Pancreas (tissue), 10 donors: ENCODE results near the gene ZNF649. TPM values are rescaled to one million over a fixed set of nuclear protein-coding genes. Genes with fewer than 3 reads are reported as not detected.
"Not testable (repeated sequence)": the region's sequence is repeated elsewhere in the genome, so short reads cannot be mapped to it uniquely, and the experiment has no call there.

Source experiments
- ATAC-seq, 4 donors: fragments of 200-7000 bp; cut with Tn5 transposase; one replicate each; pipeline versions ENCODE4 v1.8.0 to v1.9.1; 2020; ENCODE audit warnings: mild to moderate bottlenecking in 4 of 4, moderate library complexity in 4 of 4
- DNase-seq, 6 donors: peaks; one replicate each; pipeline ENCODE4 v3.0.0-alpha.2; 2020
- FAIRE-seq: peaks from 2 replicates; lab custom pipeline; 2012; peaks lifted over from hg19 to GRCh38; lab: Jason Lieb, UNC
- H3K27ac ChIP-seq, 4 donors: fragments of 200-600 bp; sonication (generic); 1 replicate in 3 of 4; 2 replicates in 1 of 4; pipeline versions ENCODE4 v1.5.0 to v1.8.0; 2020
- H3K27me3 ChIP-seq, 4 donors: fragments of 200-600 bp; one replicate each; pipeline ENCODE4 v1.8.0; 2021
- H3K36me3 ChIP-seq, 3 donors: fragments of 200-600 bp; sonication (generic) in 1 of 3; one replicate each; pipeline versions ENCODE4 v1.5.0 to v1.8.0; 2020 to 2021
- H3K4me1 ChIP-seq, 3 donors: fragments of 200-600 bp; one replicate each; pipeline ENCODE4 v1.8.0; 2021
- H3K4me3 ChIP-seq, 4 donors: fragments of 200-600 bp; sonication (generic) in 2 of 4; one replicate each; pipeline versions ENCODE4 v1.5.0 to v1.8.0; 2020 to 2021
- H3K9me3 ChIP-seq, 4 donors: fragments of 200-600 bp; one replicate each; pipeline ENCODE4 v1.8.0; 2021
- WGBS, 2 donors: extraction: QIAGEN DNeasy Blood & Tissue Kit; methylation state at CpG; one replicate each; pipeline ENCODE4 v1.1.7; 2013; 5-methylcytosine and 5-hydroxymethylcytosine counted together
- intact Hi-C, 3 donors: fragments of 100-400 bp; cut with DNase I; formaldehyde crosslinking; loops; one replicate each; pipeline versions ENCODE4 v1.11.1 to v1.14.2; 2022
- polyA plus RNA-seq, 2 donors: library from polyadenylated mRNA; stranded (reverse); fragments of 200-250 nt; gene quantifications; one replicate each; pipeline ENCODE4 v1.2.3, GENCODE V29; 2013
- total RNA-seq, 6 donors: library from RNA; stranded (reverse); fragmentation: NEBNext Ultra II Directional in 4 of 6; extraction: Animal tissue kit (Norgen Biotek cat#: 25700) in 4 of 6; gene quantifications; one replicate each; pipeline versions ENCODE4 v1.2.1 to v1.2.4, GENCODE V29; 2021 to 2023
- TF ChIP-seq, protein P1 (sequence below), 4 donors: fragments of 200-600 bp; sonication (generic) in 3 of 4; IDR thresholded peaks; one replicate each; pipeline versions ENCODE4 v1.5.0 to v1.8.0; 2021; ENCODE audit warnings: antibody characterized with exemption in 4 of 4
- donor health status: healthy with polysubstance abuse.
- donor health status: DM: no; HTN: no; CAD: no; lungs with moderate emphysema.
- donor health status: DM: no; HTN: no; CAD: no.
- donor health status: control.
- donor health status: control.
- donor health status: Bipolar disorder and iron deficiency.
- donor health status: DM: yes; HTN: yes; CAD: no.
- donor health status: DM: no; HTN: no; CAD: no.
- donor health status: DM: no; HTN: no; CAD: no.
- donor health status: DM: yes; HTN: yes; CAD: no.

ZNF649 gene
- total and polyA plus RNA-seq, 8 donors: 1.9 to 7.7 (median 4.4) TPM

DNA sequence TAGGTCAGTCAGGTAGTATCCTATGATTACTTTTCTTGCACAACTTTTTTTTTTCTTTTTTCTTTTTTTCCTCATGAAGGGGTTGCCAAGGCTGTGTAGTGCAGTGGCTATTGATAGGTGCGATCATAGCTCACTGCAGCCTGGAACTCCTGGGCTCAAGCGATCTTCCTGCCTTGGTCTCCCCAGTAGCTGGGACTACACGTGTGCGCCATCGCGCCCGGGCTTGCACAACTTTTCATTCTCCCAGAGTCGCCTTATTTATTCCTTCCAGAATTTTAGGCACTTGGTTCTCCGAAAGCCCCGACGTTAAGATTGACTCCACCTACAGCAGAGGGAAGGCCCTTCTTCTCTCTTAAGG is 21.6 kb upstream of the ZNF649 start:
- ATAC-seq (peak in 2 of 4 donors; percentile 2 to 6), FAIRE-seq (no peak), DNase-seq (no peak)
- Histone ChIP-seq H3K36me3 (peaks cover 0 to 14% (median 0%) of the 10 kb centered on the region in 3 donors), H3K9me3 (no peaks in the 10 kb centered on the region), H3K4me1 (peaks cover 0 to 4% (median 0%) of the 10 kb centered on the region in 3 donors), H3K27me3 (no peaks in the 10 kb centered on the region), H3K4me3 (peak overlapping the region; percentile 49 to 92 (median 74)), H3K27ac (peak overlapping the region; percentile 70 to 93 (median 86))
- 14 to 17% methylated on average over 11 of the region's 11 CpGs for WGBS, 2 donors
- TF ChIP-seq, protein P1, sequence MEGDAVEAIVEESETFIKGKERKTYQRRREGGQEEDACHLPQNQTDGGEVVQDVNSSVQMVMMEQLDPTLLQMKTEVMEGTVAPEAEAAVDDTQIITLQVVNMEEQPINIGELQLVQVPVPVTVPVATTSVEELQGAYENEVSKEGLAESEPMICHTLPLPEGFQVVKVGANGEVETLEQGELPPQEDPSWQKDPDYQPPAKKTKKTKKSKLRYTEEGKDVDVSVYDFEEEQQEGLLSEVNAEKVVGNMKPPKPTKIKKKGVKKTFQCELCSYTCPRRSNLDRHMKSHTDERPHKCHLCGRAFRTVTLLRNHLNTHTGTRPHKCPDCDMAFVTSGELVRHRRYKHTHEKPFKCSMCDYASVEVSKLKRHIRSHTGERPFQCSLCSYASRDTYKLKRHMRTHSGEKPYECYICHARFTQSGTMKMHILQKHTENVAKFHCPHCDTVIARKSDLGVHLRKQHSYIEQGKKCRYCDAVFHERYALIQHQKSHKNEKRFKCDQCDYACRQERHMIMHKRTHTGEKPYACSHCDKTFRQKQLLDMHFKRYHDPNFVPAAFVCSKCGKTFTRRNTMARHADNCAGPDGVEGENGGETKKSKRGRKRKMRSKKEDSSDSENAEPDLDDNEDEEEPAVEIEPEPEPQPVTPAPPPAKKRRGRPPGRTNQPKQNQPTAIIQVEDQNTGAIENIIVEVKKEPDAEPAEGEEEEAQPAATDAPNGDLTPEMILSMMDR (IDR thresholded peaks at IDR 0.05): no peak
- intact Hi-C loops: no loop called here

DNA sequence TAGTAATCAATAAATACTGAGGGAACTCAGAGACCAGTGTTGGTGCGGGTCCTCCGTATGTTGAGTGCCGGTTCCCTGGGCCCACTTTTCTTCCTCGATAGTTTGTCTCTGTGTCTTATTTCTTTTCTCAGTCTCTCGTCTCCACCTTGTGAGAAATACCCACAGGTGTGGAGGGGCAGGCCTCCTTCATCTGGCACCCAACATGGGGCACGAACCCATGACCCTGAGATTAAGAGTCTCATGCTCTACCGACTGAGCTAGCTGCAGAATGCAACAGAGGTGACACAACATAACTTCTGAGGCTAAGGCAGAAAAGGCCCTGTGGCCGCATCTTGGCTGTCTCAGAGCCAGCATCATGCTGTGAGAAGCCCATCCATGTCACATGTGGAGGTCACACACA is 17.1 kb upstream of the ZNF649 start:
- Histone ChIP-seq H3K27ac (no peak overlapping the region), H3K27me3 (no peaks in the 10 kb centered on the region), H3K4me3 (no peak overlapping the region), H3K4me1 (no peaks in the 10 kb centered on the region), H3K36me3 (no peaks in the 10 kb centered on the region), H3K9me3 (no peaks in the 10 kb centered on the region)
- intact Hi-C loops: no loop called here
- DNase-seq: no peak
- no peak for ATAC-seq
- no peak for FAIRE-seq
- TF ChIP-seq, protein P1 (IDR thresholded peaks at IDR 0.05): no peak
- 78 to 84% methylated on average over 8 of the region's 8 CpGs for WGBS, 2 donors

DNA sequence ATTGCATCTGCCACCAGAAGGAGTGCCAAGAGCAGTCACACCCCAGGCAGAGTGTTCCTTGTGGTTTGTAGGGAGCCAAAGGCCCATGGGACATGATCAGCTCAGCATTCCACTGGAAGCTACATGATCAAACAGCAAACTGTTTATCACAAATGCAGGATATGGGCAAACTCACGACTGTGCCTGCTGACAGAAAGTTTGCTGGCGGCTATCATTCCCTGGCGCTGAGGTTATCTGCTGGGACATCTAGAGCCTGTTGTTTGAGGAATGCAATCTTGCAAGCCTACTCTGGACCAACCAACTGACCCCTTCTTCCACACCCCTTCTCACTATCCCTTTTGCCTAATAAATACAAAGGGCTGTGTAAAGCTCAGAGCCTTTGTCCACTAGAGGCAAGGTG is 14.8 kb upstream of the ZNF649 start:
- H3K36me3 ChIP-seq: no peaks in the 10 kb centered on the region
- intact Hi-C loops: no loop called here
- H3K27me3 ChIP-seq: no peaks in the 10 kb centered on the region
- ATAC-seq: no peak
- no peak for FAIRE-seq
- H3K4me1 ChIP-seq: no peaks in the 10 kb centered on the region
- no peak overlapping the region for H3K27ac ChIP-seq
- H3K9me3 ChIP-seq: no peaks in the 10 kb centered on the region
- no peak for DNase-seq
- TF ChIP-seq, protein P1 (IDR thresholded peaks at IDR 0.05): no peak
- WGBS, 2 donors: 67 to 79% methylated on average over 3 of the region's 3 CpGs
- H3K4me3 ChIP-seq: no peak overlapping the region

DNA sequence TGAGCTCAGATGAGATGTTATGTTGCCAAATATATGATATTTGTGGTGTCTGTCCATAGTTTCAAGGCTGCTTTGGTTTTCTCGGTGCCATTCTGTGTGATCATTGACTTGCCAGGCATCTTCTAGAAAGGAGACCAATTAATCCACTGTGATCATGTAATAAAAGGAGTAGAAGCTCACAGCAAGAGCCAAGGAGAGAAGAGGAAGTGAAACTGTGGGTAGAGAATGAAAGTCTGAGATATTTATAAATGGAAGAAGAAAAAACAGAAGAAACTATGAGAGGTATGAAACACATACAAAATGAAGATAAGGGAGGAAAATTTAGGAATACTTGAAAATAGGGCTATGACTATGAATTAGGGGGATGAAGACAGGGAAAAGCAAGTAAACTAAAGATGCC is 11.3 kb upstream of the ZNF649 start:
- ATAC-seq: no peak
- H3K4me1 ChIP-seq: no peaks in the 10 kb centered on the region
- H3K27me3 ChIP-seq: no peaks in the 10 kb centered on the region
- H3K36me3 ChIP-seq: no peaks in the 10 kb centered on the region
- no peak for DNase-seq
- no peak overlapping the region for H3K4me3 ChIP-seq
- intact Hi-C loops: no loop called here
- 79 to 89% methylated on average over 1 of the region's 1 CpG for WGBS, 2 donors
- H3K9me3 ChIP-seq: no peaks in the 10 kb centered on the region
- FAIRE-seq: no peak
- no peak overlapping the region for H3K27ac ChIP-seq
- TF ChIP-seq, protein P1 (IDR thresholded peaks at IDR 0.05): no peak

DNA sequence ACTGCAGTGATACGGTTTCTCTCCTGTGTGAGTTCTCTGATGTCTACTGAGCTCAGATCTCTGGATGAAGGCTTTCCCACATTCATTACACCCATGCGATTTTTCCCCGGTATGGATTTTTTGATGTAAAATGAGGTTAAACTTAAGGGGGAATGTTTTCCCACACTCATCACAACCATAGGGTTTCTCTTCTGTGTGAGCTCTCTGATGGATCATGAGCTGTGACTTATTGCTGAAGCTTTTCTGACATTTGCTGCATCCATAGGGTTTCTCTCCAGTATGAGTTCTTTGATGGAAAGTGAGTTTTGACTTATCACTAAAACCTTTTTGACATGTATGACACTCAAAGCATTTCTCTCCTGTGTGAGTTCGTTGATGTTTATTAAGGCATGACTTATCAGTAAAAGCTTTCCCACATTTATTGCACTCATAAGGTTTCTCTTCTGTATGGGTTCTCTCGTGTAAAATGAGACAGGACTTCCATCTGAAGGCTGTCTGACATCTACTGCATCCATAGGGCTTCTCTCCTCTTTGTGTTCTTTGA is 10.6 kb upstream of the ZNF649 start:
- intact Hi-C loops: no loop called here
- FAIRE-seq: no peak
- no peak for ATAC-seq

DNA sequence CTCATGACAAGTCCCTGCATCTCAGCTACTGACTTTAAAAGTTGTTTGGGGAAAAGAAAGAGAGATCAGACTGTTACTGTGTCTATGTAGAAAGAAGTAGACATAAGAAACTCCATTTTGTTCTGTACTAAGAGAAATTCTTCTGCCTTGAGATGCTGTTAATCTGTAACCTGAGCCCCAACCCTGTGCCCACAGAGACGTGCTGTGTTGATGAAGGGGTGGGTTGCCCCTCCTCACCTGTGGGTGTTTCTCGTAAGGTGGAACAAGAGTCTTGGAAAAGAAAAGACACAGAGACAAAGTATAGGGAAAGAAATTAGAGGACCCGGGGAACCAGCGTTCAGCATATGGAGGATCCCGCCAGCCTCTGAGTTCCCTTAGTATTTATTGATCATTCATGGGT is 3.2 kb upstream of the ZNF649 start:
- ATAC-seq, intact Hi-C loops, FAIRE-seq, DNase-seq, H3K27me3 ChIP-seq, H3K4me1 ChIP-seq, H3K4me3 ChIP-seq, H3K9me3 ChIP-seq, H3K27ac ChIP-seq, H3K36me3 ChIP-seq: not testable (repeated sequence)
- WGBS, 2 donors: 13 to 19% methylated on average over 5 of the region's 5 CpGs

More for the DNA sequence above, 10.6 kb upstream of the ZNF649 start:
- Histone ChIP-seq H3K4me1 (no peaks in the 10 kb centered on the region), H3K9me3 (no peaks in the 10 kb centered on the region), H3K27me3 (no peaks in the 10 kb centered on the region), H3K36me3 (no peaks in the 10 kb centered on the region), H3K27ac (no peak overlapping the region), H3K4me3 (no peak overlapping the region)
- TF ChIP-seq, protein P1 (IDR thresholded peaks at IDR 0.05): no peak
- WGBS, 2 donors: 52 to 58% methylated on average over 5 of the region's 5 CpGs
- DNase-seq: no peak

DNA sequence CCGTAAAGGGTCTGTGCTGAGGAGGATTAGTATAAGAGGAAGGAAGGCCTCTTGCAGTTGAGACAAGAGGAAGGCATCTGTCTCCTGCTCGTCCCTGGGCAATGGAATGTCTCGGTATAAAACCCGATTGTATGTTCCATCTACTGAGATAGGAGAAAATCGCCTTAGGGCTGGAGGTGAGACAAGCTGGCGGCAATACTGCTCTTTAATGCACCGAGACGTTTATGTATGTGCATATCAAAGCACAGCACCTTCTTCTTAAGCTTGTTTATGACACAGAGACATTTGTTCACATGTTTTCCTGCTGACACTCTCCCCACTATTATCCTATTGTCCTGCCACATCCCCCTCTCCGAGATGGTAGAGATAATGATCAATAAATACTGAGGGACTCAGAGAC is 1.3 kb upstream of the ZNF649 start:
- ATAC-seq, intact Hi-C loops, H3K4me3 ChIP-seq, H3K36me3 ChIP-seq, FAIRE-seq, H3K4me1 ChIP-seq, H3K27me3 ChIP-seq, H3K9me3 ChIP-seq, H3K27ac ChIP-seq, DNase-seq: not testable (repeated sequence)
- 36 to 42% methylated on average over 9 of the region's 9 CpGs for WGBS, 2 donors

DNA sequence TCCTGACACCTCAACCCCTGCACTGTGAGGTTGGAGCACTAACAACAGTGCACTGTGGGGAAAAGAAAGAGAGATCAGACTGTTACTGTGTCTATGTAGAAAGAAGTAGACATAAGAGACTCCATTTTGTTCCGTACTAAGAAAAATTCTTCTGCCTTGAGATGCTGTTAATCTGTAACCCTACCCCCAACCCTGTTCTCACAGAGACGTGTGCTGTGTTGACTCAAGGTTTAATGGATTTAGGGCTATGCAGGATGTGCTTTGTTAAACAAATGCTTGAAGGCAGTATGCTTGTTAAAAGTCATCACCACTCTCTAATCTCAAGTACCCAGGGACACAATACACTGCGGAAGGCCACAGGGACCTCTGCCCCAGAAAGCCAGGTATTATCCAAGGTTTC is 822 bp upstream of the ZNF649 start:
- H3K27me3 ChIP-seq, H3K4me1 ChIP-seq, intact Hi-C loops, DNase-seq, H3K9me3 ChIP-seq, H3K27ac ChIP-seq, ATAC-seq, FAIRE-seq, H3K4me3 ChIP-seq, H3K36me3 ChIP-seq: not testable (repeated sequence)
- 63 to 66% methylated on average over 3 of the region's 3 CpGs for WGBS, 2 donors
